Measurements from ENCODE around the gene TMA7B.

DNA sequence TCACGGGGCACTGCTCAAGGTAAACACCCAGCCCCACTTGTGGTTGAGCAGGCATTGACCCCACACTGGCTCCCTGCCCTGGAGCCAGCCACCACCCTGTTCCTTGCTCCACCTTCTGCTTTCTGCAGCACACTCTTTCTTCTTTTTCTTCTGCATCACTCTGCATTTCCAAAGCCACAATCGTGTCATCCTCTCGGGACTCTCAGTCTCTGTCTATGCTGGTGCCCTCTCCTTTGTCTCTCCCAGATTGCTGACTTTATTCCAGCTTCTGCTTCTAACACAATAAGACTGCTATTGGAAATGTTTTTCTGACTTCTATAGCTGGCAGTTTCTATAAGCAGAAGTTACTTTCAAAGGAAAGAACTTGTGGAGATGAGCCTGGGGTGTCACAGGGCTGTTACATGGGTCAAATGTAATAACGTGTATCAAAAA, 44.9 kb upstream of the TMA7B start:
- TF ChIP-seq, protein P1, sequence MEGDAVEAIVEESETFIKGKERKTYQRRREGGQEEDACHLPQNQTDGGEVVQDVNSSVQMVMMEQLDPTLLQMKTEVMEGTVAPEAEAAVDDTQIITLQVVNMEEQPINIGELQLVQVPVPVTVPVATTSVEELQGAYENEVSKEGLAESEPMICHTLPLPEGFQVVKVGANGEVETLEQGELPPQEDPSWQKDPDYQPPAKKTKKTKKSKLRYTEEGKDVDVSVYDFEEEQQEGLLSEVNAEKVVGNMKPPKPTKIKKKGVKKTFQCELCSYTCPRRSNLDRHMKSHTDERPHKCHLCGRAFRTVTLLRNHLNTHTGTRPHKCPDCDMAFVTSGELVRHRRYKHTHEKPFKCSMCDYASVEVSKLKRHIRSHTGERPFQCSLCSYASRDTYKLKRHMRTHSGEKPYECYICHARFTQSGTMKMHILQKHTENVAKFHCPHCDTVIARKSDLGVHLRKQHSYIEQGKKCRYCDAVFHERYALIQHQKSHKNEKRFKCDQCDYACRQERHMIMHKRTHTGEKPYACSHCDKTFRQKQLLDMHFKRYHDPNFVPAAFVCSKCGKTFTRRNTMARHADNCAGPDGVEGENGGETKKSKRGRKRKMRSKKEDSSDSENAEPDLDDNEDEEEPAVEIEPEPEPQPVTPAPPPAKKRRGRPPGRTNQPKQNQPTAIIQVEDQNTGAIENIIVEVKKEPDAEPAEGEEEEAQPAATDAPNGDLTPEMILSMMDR (IDR thresholded peaks at IDR 0.05) = no peak
- no peak for TF ChIP-seq POLR2A (IDR thresholded peaks at IDR 0.05)
